Sigmoid colon (tissue), 7 donors: ENCODE data around the gene LINC00305. TPM values are rescaled to one million over a fixed set of nuclear protein-coding genes. Genes with fewer than 3 reads are reported as not detected.

Experiments used
- DNase-seq: peaks from one replicate; pipeline ENCODE4 v3.0.0-alpha.2; 2019
- H3K27ac ChIP-seq, 4 donors: fragments of 200-600 bp; sonication (generic); one replicate each; pipeline ENCODE4 v1.5.1; 2016 to 2019; ENCODE audit warnings: mild to moderate bottlenecking in 1 of 4
- H3K27me3 ChIP-seq, 3 donors: fragments of 200-600 bp; sonication (generic); one replicate each; pipeline ENCODE4 v1.5.1; 2019; ENCODE audit warnings: mild to moderate bottlenecking in 1 of 3
- H3K36me3 ChIP-seq, 4 donors: fragments of 200-600 bp; sonication (generic); one replicate each; pipeline ENCODE4 v1.5.1; 2016 to 2019
- H3K4me1 ChIP-seq, 4 donors: fragments of 200-600 bp; sonication (generic); one replicate each; pipeline ENCODE4 v1.5.1; 2017 to 2019
- H3K4me3 ChIP-seq, 4 donors: fragments of 200-600 bp; sonication (generic); one replicate each; pipeline ENCODE4 v1.5.1; 2017 to 2019; ENCODE audit warnings: mild to moderate bottlenecking in 2 of 4, moderate library complexity in 1 of 4
- H3K9me3 ChIP-seq, 4 donors: fragments of 200-600 bp in 3 of 4; sonication (generic) in 3 of 4; one replicate each; pipeline versions ENCODE4 v1.5.1 to v1.6.1; 2013 to 2019
- EP300 ChIP-seq, 4 donors: sonication (generic); formaldehyde crosslinking; IDR thresholded peaks; one replicate each; pipeline ENCODE4 v1.6.1; 2017; ENCODE audit warnings: antibody characterized with exemption in 4 of 4
- POLR2A ChIP-seq, 2 donors: fragments of 450-650 bp; IDR thresholded peaks; one replicate each; pipeline ENCODE4 v1.6.1; 2016; ENCODE audit warnings: antibody characterized with exemption in 2 of 2, mild to moderate bottlenecking in 2 of 2, moderate library complexity in 2 of 2
- POLR2AphosphoS5 ChIP-seq, 4 donors: sonication (generic); formaldehyde crosslinking; IDR thresholded peaks; one replicate each; pipeline ENCODE4 v1.6.1; 2017; ENCODE audit warnings: antibody characterized with exemption in 4 of 4
- WGBS, 2 donors: extraction: QIAGEN DNeasy Blood & Tissue Kit; methylation state at CpG; one replicate each; pipeline ENCODE4 v1.1.7; 2013; 5-methylcytosine and 5-hydroxymethylcytosine counted together
- intact Hi-C: fragments of 100-400 bp; cut with DNase I; formaldehyde crosslinking; loops from one replicate; pipeline ENCODE4 v1.15.1; 2023
- polyA plus RNA-seq, 3 donors: library from polyadenylated mRNA; stranded (reverse); fragments of 200-250 nt; gene quantifications; one replicate each; pipeline ENCODE4 v1.2.3, GENCODE V29; 2013
- total RNA-seq, 4 donors: library from RNA; depleted of rRNA; stranded (reverse); fragments of >200 nt; gene quantifications; one replicate each; pipeline ENCODE4 v1.1.0, GENCODE V29; 2016
- TF ChIP-seq, protein P1 (sequence below), 4 experiments: fragments of 450-650 bp in 3 of 4; fragments of 200-600 bp in 1 of 4; IDR thresholded peaks; one replicate each; pipeline ENCODE4 v1.5.1; 2016 to 2019; ENCODE audit warnings: antibody characterized with exemption in 4 of 4, mild to moderate bottlenecking in 3 of 4, moderate library complexity in 2 of 4
- donor health status: healthy with polysubstance abuse.
- donor health status: Bipolar disorder and iron deficiency.
- donor health status: healthy.

The LINC00305 gene
- total RNA-seq = not detected
- not detected for polyA plus RNA-seq

DNA sequence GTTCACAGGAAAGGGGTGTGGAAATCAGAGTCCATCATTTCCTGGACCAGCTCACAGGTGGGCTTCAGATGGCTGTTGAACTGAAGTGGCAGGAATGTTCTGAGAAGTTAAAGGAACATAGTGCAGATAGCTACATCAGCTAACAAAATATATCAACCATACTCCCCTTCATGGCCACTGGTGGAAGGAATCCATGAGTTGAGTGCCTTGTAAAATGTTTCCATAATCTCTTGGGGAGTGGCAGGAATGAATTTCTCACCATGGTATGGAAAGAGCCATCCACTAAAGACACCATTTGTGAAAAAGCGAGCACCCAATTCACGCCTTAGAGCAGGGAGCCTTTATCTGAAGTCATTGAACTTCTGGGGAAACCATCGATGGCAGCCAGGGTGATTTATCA lies at the start of gene LINC00305:
Gene LINC00305 (minus strand): TSS at position 101 of the 400 bp plus-strand sequence.
- TF ChIP-seq EP300 (IDR thresholded peaks at IDR 0.05) (no peak), POLR2A (IDR thresholded peaks at IDR 0.05) (no peak), POLR2AphosphoS5 (IDR thresholded peaks at IDR 0.05) (no peak)
- TF ChIP-seq, protein P1, sequence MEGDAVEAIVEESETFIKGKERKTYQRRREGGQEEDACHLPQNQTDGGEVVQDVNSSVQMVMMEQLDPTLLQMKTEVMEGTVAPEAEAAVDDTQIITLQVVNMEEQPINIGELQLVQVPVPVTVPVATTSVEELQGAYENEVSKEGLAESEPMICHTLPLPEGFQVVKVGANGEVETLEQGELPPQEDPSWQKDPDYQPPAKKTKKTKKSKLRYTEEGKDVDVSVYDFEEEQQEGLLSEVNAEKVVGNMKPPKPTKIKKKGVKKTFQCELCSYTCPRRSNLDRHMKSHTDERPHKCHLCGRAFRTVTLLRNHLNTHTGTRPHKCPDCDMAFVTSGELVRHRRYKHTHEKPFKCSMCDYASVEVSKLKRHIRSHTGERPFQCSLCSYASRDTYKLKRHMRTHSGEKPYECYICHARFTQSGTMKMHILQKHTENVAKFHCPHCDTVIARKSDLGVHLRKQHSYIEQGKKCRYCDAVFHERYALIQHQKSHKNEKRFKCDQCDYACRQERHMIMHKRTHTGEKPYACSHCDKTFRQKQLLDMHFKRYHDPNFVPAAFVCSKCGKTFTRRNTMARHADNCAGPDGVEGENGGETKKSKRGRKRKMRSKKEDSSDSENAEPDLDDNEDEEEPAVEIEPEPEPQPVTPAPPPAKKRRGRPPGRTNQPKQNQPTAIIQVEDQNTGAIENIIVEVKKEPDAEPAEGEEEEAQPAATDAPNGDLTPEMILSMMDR (IDR thresholded peaks at IDR 0.05) = no peak
- Histone ChIP-seq H3K27me3 (no peaks in the 10 kb centered on the region), H3K36me3 (no peaks in the 10 kb centered on the region), H3K9me3 (no peaks in the 10 kb centered on the region), H3K4me3 (no peak within 1 kb of the TSS), H3K27ac (no peak within 1 kb of the TSS), H3K4me1 (no peaks in the 10 kb centered on the region)
- intact Hi-C loops = no loop called here
- DNase-seq = no peak
- WGBS, 2 donors = 83 to 91% methylated on average over 3 of the region's 3 CpGs

DNA sequence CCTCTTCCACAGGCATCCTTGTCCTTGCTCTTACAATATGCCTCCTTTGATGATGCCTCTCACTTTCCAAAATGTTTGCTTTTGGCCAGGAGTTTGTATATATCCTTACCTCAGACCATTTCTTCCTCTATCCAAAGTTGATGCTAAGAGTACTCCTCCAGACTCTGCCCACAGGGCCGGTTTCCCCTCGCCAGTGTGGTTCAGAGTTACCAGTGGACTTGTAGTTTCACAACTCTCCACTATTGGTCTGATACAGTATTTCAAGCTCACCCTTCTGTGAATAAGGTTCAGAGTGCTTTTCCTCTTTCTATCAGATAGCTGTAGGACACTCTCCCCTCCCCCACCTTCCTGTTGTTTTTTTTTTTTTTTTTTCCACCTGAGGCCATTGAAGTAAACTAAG lies 42.2 kb upstream of the LINC00305 start:
- WGBS, 2 donors = 84 to 93% methylated on average over 2 of the region's 2 CpGs
- Histone ChIP-seq H3K36me3 (no peaks in the 10 kb centered on the region), H3K4me1 (no peaks in the 10 kb centered on the region), H3K9me3 (no peaks in the 10 kb centered on the region), H3K4me3 (no peak overlapping the region), H3K27me3 (no peaks in the 10 kb centered on the region), H3K27ac (no peak overlapping the region)
- TF ChIP-seq EP300 (IDR thresholded peaks at IDR 0.05) = no peak
- TF ChIP-seq, protein P1 (IDR thresholded peaks at IDR 0.05) = no peak
- TF ChIP-seq POLR2A (IDR thresholded peaks at IDR 0.05) = no peak
- TF ChIP-seq POLR2AphosphoS5 (IDR thresholded peaks at IDR 0.05) = no peak
- intact Hi-C loops = no loop called here
- no peak for DNase-seq

- intact Hi-C loops = no loop called here
- Histone ChIP-seq H3K9me3 (no peaks in the 10 kb centered on the region), H3K27ac (no peak overlapping the region), H3K27me3 (no peaks in the 10 kb centered on the region), H3K4me3 (no peak overlapping the region), H3K36me3 (no peaks in the 10 kb centered on the region), H3K4me1 (no peaks in the 10 kb centered on the region)
- DNase-seq = no peak
- WGBS, 2 donors = 71 to 75% methylated on average over 3 of the region's 3 CpGs
- TF ChIP-seq EP300 (IDR thresholded peaks at IDR 0.05) = no peak
- TF ChIP-seq, protein P1 (IDR thresholded peaks at IDR 0.05) = no peak
- no peak for TF ChIP-seq POLR2A (IDR thresholded peaks at IDR 0.05)
- TF ChIP-seq POLR2AphosphoS5 (IDR thresholded peaks at IDR 0.05) = no peak
These were observed 37.1 kb upstream of the LINC00305 start for GRCh38 chr18:64185987-64186386.

GRCh38 chr18:64183665-64184064 lies 34.8 kb upstream of the LINC00305 start:
- no peak for DNase-seq
- WGBS, 2 donors = 67 to 76% methylated on average over 3 of the region's 3 CpGs
- TF ChIP-seq, protein P1 (IDR thresholded peaks at IDR 0.05) = no peak
- no peak for TF ChIP-seq POLR2A (IDR thresholded peaks at IDR 0.05)
- TF ChIP-seq POLR2AphosphoS5 (IDR thresholded peaks at IDR 0.05) = no peak
- no peak for TF ChIP-seq EP300 (IDR thresholded peaks at IDR 0.05)
- no peaks in the 10 kb centered on the region for H3K9me3 ChIP-seq
- H3K4me1 ChIP-seq = no peaks in the 10 kb centered on the region
- no peak overlapping the region for H3K27ac ChIP-seq
- H3K36me3 ChIP-seq = no peaks in the 10 kb centered on the region
- H3K4me3 ChIP-seq = no peak overlapping the region
- intact Hi-C loops = no loop called here
- no peaks in the 10 kb centered on the region for H3K27me3 ChIP-seq

GRCh38 chr18:64180617-64181016 lies 31.7 kb upstream of the LINC00305 start:
- no peaks in the 10 kb centered on the region for H3K4me1 ChIP-seq
- intact Hi-C loops = no loop called here
- H3K27me3 ChIP-seq = no peaks in the 10 kb centered on the region
- 75 to 86% methylated on average over 1 of the region's 1 CpG for WGBS, 2 donors
- no peaks in the 10 kb centered on the region for H3K9me3 ChIP-seq
- H3K4me3 ChIP-seq = no peak overlapping the region
- H3K27ac ChIP-seq = no peak overlapping the region
- no peaks in the 10 kb centered on the region for H3K36me3 ChIP-seq
- DNase-seq = no peak
- TF ChIP-seq POLR2A (IDR thresholded peaks at IDR 0.05) (no peak), EP300 (IDR thresholded peaks at IDR 0.05) (no peak), POLR2AphosphoS5 (IDR thresholded peaks at IDR 0.05) (no peak)
- TF ChIP-seq, protein P1 (IDR thresholded peaks at IDR 0.05) = no peak
